NCI-H1092 treated with DMSO at 0.1 percent for 48 hours (cell line): Measurements from ENCODE around the gene INO80E.
"Not testable (repeated sequence)": the region's sequence is repeated elsewhere in the genome, so short reads cannot be mapped to it uniquely, and the experiment has no call there.

ENCODE experiments used
- DNase-seq: peaks from one replicate; lab custom pipeline; 2025; lab: John Stamatoyannopoulos, UW

INO80E gene, protein sequence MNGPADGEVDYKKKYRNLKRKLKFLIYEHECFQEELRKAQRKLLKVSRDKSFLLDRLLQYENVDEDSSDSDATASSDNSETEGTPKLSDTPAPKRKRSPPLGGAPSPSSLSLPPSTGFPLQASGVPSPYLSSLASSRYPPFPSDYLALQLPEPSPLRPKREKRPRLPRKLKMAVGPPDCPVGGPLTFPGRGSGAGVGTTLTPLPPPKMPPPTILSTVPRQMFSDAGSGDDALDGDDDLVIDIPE

DNA sequence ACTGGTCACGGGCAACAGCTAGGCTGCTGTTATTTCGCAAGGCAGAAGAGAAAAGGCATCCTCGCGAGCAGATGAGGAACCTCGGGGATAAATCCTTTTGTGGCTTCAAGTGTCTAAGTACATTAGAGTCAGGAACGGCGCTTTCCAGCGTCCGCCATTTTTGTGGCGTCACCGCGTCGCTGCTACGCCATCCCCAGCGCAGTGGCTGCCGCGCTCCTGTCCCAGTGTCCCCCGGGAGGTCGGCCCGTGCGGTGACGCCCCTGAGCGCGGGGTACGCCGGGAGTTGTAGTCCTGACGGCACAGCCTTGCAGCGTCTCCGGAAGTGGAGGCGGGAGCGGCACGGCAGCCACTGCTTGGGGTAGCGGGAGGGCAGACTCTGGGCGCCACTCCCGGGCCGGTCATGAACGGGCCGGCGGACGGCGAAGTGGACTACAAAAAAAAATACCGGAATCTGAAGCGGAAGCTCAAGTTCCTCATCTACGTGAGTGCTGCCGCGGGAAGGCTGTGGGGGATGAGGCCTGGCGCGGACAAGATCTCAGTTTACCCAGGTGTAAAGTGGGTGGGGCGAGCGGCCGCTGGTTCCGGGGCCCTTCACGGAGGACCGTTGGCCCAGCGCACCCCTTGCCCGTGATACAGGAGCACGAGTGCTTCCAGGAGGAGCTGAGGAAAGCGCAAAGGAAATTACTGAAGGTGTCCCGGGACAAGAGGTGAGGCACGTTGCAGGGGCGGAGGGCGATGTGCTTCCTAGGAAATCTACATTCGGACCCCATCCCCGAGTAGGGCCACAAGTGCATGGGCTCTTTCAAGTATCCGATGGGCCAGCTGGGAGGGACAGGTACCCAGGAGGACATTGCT, at the start of gene INO80E:
Gene INO80E, plus strand, starts transcription at position 331 of the 855 bp plus-strand sequence. Its CDS starts 70 bp downstream, at position 401.
- DNase-seq, result peak; percentile 97

DNA sequence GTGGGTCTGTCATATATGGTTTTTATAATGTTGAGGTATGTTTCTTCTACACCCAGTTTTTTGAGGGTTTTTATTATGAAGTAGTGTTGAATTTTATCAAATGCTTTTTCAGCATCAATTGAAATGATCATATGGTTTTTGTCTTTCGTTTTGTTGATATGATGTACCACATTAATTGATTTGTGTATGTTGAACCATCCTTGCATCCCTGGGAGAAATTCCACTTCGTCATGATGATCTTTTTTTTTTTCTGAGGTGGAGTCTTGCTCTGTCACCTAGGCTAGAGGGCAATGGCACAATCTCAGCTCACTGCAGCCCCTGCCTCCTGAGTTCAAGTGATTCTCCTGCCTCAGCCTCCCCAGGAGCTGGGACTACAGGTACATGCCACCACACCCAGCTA, 48.1 kb upstream of the INO80E start:
- DNase-seq, result no peak

DNA sequence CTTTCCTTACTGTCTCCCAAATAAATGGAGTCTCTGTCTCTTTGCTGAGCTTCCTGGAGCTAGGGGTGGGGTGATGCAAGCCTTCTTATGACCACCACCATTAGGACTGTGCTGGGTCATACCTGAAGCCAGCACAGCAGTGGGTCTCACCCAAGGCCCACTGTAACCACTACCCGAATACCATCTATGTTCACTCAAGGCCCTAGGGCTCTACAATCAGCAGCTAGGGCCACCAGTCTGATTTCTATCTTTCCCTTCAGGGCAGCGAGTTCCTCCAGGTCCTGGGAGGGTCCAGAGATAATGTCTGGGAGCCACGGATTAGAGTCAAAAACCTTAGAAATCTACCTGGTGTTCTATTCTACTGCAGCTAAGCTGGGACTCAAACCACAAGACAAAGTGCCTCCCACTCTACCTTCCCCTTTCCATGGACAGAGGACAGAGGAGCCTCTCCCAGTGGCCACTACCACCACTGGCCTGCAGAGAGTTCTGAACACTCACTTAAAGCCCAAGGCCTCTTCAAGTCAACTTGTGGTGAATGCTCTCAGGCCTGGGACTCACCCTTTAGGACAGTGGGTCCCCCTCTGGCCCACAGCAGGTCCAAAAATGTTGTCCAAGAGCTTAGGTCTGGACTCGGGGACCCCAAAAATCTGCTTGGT, 45.1 kb upstream of the INO80E start:
- no peak for DNase-seq

DNA sequence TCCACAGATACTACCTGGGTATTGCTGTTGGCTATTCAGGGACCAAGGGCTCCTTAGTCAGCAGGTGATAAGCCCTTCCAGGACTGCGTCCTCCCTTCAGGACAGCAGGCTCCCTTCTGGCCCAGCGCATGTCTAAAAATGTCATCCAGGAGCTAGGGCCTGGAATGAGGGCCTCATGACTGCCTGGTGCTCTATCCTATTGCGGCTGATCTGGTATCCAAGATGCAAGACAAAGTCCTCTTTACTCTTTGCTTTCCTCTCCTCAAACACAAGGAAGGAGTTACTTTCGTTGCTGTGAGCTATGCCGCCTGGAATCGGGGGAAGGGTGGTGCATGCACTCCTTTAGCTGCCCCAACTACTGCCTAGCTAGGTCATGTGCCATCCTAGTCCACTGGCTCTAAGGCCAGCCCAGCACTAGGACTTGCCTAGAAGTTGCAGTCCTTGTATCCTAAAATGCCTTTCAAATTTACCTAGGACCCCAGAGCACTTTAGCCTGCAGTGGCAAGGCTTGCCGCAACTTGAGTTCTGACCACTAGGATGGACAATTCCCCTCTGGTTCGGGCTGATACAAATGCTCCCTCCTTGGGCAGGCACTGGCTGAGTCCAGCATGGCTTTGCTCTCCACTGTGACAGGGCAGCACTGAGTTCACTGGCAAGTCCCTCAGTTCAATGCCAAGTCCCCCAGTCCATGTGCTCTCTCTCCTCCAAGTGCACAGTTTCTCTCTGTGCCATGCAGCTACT, 44.2 kb upstream of the INO80E start:
- no peak for DNase-seq

DNA sequence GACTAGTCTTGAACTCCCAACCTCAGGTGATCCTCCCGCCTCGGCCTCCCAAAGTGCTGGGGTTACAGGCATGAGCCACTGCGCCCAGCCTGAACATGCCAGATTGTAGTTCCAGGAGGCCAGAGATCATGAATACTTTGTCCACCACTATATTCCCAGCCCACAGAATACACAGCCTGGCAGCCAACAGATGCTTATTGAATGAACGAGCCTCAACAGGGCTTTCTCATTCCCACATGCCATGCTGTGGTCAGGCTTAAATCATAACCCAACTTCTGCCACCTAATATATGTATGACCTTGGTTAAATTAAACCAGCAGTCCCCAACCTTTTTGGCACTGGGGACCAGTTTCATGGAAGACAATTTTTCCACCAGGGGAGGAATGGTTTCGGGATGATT, 37.3 kb upstream of the INO80E start:
- DNase-seq, result no peak

DNA sequence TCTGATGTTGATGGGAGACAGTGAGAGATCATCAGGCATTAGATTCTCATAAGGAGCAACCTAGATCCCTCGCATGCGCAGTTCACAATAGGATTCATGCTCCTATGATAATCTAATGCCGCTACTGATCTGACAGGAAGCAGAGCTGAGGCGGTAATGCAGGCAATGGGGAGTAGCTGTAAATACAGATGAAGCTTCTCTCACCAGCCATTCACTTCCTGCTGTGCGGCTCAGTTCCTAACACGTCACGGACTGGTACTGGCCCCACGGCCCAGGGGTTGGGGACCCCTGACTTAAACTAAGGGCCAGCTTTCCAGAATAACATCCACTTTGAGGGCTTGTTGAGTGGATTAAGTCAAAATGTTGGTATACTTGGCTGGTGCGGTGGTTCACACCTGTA, 36.7 kb upstream of the INO80E start:
- no peak for DNase-seq

DNA sequence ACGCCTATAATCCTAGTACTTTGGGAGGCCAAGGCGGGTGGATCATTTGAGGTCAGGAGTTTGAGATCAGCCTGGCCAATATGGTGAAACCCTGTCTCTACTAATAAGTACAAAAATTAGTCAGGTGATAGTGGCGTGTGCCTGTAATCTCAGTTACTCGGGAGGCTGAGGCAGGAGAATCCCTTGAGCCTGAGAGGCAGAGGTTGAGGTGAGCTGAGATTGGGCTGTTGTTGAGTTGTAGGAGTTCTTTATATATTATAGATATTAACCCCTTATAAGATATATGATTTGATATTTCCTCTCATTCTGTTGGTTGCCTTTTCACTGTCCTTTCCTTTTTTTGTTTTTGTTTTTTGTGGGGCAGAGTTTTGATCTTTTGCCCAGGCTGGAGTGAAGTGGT, 36.2 kb upstream of the INO80E start:
- DNase-seq, result not testable (repeated sequence)

DNA sequence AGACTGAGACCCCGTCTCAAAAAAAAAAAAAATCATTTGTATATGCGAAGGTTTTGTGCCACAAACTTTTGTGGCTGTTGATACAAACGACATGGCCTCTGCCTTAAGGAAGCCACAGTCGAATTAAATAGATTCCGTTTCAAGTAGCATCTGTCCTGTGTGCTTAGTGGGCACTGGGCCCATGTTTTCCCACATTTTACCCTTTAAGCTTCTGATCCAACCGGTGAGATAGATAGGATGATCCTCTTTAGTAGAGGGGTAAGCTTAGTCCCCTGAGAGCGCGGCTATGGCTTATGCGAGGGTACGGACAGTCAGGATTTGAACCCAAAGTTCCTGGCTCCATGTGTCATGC, 34.9 kb upstream of the INO80E start:
- peak; percentile 38 for DNase-seq

DNA sequence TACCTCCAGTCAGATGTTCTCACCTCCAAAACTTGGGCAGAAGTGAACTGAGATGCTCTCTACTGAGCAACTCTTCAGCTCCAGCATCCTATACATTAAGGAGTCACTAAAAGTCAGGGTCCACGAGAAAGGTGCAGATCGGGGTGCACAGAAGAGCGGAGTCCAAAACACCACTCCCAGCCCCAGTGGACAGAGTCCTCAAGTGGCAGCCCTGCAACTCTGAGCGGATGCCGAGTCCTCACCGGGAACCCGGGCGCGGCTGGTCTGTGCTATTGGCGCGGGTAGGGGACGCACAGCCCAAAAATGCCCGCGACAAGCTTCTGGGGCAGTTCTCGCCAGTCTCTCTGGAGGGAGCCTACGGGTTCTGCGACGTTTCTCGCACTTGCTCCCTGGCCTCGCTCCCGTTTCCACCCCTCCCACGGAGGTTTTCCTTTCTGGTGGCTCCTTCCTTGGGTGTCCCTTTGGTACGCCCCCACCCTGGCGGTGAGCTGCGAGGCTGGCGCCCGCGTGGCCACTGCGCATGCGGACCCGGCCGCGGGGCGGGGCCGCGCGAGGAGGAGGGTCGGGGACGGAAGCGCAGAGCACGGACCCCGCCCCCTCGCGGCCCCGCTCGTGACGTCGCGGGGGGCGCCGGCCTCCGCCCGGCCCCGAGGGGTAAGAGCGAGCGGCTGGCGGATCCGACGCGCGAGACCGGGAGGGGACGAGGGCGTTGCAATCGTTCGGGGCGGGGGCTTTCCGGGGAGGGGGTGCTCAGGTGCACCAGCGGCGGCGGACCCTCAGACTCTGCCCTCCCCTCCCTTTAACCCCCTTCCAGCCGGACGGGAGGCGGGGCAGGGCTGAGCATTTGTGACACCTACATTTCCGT, 34.3 kb upstream of the INO80E start, which contains the start of gene TMEM219:
Gene TMEM219, plus strand, starts transcription at position 601 of the 865 bp plus-strand sequence. CDS start 1,065 bp downstream, outside the sequence.
- peak; percentile 86 for DNase-seq

DNA sequence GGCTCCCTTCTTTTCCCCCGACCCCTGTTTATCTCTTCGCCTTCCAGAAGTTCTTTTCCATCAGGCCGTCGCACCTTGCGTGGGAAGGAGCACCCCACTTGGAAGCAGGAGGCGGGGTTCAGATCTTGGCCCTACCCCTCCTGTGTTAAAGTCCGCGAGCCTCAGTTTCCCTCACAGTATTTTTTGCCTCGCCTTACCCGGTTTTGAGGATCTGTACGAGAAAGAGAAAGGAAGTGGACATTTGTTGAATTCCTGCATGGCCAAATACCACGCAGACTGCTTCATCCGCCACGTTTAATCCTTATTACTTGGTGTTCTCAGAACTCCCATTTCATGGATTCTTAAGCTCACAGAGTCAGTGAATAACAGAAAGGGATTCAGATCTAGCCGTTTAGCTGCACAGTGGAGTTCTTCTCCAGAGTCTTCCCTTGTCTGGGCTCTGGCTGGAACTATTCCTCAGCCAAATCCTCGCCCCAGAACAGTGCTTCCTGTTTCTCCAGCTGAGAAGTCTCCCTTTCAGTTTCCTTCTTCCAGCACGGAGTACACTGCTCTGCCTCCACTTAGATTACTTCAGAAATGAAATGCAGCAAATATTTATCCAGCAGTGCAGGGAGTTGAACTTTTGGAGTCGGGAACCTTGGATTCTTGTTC, 33.6 kb upstream of the INO80E start:
- no peak for DNase-seq

DNA sequence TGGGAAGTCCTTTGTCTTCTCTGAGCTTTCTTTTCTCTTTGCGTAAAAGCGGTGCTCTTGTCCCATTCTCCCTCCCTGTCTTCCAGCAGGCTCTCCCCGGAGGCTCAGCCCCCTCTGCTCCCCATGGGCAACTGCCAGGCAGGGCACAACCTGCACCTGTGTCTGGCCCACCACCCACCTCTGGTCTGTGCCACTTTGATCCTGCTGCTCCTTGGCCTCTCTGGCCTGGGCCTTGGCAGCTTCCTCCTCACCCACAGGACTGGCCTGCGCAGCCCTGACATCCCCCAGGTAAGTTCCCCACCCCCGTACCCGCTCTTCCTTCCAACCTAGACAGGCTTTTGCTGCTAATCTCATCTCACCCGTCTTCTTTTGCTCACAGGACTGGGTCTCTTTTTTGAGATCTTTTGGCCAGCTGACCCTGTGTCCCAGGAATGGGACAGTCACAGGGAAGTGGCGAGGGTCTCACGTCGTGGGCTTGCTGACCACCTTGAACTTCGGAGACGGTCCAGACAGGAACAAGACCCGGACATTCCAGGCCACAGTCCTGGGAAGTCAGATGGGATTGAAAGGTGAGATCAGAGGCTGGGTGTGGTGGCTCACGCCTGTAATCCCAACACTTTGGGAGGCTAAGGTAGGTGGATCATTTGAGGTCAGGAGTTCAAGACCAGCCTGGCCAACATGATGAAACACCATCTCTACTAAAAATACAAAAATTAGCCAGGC, 32.9 kb upstream of the INO80E start:
- no peak for DNase-seq

DNA sequence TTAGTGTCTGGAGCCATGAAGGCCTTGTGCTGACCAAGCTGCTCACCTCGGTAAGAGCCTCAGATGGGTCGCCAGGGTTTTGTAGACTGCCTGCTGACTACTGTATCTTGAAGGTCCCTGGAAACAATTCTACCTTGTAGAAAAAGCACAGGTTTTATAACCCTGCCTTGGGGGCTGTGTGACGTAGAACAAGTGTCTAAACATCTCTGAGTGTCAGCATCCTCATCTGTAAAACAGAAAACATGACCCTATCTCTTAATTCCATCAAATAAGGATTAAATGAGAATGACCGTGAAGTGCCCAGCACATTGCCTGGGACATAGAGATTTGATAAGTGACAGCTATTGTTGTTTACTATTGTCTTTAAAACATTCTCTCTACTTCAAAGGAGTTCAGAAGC, 27.8 kb upstream of the INO80E start:
- DNase-seq, result no peak

DNA sequence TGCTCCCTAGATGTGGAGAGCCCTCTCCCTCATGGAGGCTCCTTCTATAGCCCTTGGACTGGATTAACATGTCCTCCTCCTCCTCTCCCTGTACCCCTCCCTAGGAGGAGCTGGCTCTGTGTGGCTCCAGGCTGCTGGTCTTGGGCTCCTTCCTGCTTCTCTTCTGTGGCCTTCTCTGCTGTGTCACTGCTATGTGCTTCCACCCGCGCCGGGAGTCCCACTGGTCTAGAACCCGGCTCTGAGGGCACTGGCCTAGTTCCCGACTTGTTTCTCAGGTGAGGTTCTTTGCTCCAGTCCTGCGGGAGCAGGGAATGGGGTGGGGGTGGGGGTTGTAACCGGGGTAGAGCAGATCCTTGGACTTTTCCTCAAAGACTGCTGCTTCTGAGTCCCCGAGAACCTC, 24.7 kb upstream of the INO80E start:
- no peak for DNase-seq

DNA sequence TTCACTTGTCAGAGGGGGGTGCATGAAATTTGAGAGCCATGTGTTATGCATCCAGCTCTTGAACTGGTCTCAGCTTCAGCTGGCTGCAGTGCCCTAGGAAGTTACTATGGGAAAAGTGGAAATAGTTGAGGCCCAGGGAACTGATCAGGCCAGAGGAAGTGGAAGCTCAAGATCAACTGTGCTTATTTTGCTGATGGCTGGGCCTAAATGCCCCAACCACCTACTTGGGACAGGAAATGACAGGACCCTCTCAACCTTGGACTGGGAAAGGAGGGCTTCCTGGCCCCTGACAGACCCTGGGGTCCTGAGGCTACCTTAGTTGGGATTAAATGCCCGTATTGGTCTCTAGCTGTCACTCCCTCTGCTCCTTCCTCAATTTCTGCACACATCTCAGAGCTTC, 23.5 kb upstream of the INO80E start:
- no peak for DNase-seq

DNA sequence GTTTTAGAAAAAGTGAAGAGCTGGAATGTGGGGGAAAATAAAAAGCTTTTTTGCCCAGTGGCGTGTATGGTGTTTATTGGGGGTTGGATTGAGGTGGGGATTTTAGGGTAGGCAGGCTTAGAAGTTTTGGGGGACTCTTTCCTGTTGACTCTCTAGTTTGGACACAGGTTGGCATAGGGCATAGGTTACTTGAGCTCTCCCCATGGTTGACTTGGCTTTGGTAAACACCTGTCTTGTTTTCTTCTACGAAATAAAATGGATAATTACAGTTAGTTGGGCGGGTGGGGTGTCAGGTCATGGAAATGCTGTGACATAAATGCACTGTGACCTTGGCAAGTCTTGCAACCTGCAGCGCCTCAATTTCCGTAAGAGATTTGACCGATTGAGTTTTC, 23.1 kb upstream of the INO80E start:
- DNase-seq, result no peak

DNA sequence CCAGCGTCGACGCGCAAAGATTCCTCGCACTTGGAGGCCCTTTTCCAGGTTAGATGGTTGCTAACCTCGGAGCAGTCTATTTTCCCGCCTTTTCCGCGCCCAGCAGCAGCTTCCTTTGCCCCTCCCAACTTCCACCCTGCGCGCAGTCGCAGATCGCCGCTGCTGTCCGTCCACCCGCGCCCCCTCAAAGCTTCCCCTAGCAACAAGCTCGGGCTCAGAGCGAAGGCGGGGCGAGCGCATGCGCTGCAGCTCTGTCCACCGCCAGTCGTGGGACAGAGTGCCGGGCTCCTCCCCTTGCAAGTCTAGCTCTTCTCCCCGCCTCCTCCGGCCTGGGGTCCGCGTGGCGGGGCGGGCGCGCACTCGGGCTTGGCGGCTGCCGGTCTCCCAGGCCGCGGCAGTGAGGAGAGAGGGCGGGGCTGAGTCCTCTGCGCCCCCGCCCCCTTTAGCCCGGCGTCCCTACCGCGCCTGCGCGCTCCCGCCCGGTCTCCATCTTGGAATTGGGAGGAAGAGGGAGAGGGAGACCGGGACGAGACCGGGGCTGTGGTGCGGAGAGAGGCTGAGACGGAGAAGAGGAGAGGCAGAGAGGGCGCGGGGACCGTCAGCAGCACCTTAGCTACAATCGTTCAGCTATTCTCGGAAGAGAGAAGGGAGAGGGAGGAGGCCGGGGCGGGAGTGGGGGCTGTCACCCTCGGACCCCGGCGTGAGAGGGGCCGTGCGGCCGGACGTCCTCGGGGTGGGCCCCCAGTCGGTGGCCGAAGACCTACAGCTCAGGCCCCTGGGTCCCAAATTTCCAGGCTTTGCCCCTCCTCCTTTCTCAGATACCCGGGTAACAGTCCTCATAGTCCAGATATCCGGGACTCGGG, 22.4 kb upstream of the INO80E start, which contains the start of gene TAOK2:
Gene TAOK2, plus strand, starts transcription at position 485 of the 863 bp plus-strand sequence. CDS start 3,905 bp downstream, outside the sequence.
- DNase-seq, result peak; percentile 98

DNA sequence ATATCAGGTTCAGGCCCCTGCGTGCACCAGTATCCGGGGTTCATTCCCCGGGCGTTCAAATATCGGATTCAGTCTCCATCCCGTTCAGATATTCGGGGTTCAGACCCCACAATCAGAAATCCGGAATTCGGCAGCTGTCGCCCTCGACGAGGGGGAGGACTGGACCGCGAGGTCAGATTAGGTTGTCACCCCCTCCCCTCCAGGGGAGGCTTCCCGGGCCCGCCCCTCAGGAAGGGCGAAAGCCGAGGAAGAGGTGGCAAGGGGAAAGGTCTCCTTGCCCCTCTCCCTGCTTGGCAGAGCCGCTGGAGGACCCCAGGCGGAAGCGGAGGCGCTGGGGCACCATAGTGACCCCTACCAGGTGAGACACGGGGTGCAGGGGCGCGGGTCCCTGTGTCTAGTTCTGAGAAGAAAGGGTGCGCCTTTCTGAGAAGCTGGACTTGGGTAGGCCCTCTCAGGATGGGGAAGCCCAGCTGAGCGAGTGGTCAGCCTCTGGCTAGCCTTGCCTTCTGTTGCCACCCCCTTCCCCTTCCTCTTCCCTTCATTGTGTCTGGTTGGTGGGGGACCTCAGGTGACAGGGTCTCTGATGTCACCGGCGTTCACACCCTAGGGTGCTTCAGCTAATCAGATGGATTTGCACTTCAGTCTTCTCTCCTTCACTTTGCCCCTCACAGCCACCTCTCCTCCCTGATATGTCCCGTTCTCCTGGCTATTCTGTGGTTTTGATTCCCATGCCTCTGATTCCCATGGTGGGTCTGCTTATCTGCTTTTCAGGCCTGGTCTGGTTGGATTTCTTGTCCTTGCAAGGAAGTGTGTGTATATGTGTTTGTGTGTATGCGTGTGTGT, 21.5 kb upstream of the INO80E start:
- no peak for DNase-seq

DNA sequence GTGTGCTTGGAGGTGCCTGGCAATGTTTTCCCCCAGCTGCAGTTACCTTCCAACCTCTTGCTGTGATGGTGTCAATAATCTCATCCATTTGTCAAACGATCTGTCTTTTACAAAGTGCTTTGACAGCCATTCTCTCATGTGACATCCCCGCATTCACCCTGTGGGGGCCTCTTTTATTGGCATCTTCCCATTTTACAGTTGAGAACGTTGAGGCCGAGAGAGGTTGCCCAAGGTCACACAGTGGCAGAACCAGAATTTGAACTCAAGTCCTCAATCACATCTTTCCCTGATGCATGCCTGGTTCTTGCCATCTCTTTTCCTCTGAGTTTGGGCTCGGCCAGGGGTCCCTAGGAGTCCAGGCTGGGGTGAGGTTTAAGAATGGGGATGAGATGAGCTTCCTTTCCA, 20.9 kb upstream of the INO80E start:
- no peak for DNase-seq
